Stimulated activated effector memory CD8-positive, alpha-beta T cell treated with anti-CD3 and anti-CD28 coated beads, Interleukin-12 subunit alpha, Interleukin-12 subunit beta, amount 100 ng/mL, for 72 hours (primary cell): ENCODE results near the gene EIF4H.
"Not testable (repeated sequence)": the region's sequence is repeated elsewhere in the genome, so short reads cannot be mapped to it uniquely, and the experiment has no call there.

ENCODE experiments used
- ATAC-seq: fragments of 150-1000 bp; cut with Tn5 transposase; 2 replicates; pipeline ENCODE4 v1.10.0; 2021
- DNase-seq, 2 donors: peaks; one replicate each; pipeline ENCODE4 v3.0.0; 2021 to 2022; ENCODE audit warnings: low spot score in 2 of 2
- H3K27ac Mint-ChIP-seq: one replicate; pipeline ENCODE4 v1.8.0; 2022; ENCODE audit warnings: mild to moderate bottlenecking, mixed read lengths
- H3K36me3 Mint-ChIP-seq: one replicate; pipeline ENCODE4 v1.8.0; 2022; ENCODE audit warnings: mild to moderate bottlenecking, mixed read lengths
- H3K4me1 Mint-ChIP-seq: one replicate; pipeline ENCODE4 v1.8.0; 2022; ENCODE audit warnings: mixed read lengths
- H3K4me3 Mint-ChIP-seq: one replicate; pipeline ENCODE4 v1.8.0; 2022; ENCODE audit warnings: mild to moderate bottlenecking, mixed read lengths
- H3K9me3 Mint-ChIP-seq: one replicate; pipeline ENCODE4 v1.8.0; 2022; ENCODE audit warnings: mixed read lengths

The EIF4H gene

DNA sequence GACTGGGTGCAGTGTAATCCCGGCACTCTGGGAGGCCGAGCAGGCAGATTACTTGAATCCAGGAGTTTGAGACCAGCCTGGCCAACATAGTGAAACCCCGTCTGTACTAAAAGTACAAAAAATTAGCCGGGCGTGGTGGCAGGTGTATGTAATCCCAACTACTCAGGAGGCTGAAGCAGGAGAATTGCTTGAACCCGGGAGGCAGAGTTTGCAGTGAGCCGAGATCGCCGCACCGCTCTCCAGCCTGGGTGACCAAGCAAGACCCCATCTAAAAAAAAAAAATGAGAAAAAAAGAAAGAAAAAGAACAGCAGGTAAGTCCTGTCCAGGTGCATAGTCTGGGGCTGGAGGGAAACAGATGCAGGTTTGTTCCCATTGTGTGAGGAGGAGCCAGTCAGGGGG, 31.9 kb downstream of the EIF4H start:
- peak overlapping the region; percentile 47 for H3K4me3 Mint-ChIP-seq
- DNase-seq, H3K27ac Mint-ChIP-seq: not testable (repeated sequence)

GRCh38 chr7:74206589-74207120, 32.5 kb downstream of the EIF4H start:
- no peak overlapping the region for H3K27ac Mint-ChIP-seq
- peaks cover 20% of the 10 kb centered on the region for H3K4me1 Mint-ChIP-seq
- peak overlapping the region; percentile 47 for H3K4me3 Mint-ChIP-seq

More for the DNA sequence above, 31.9 kb downstream of the EIF4H start:
- not testable (repeated sequence) for H3K9me3 Mint-ChIP-seq, ATAC-seq
- Mint-ChIP-seq H3K36me3 (peaks cover 12% of the 10 kb centered on the region), H3K4me1 (peaks cover 20% of the 10 kb centered on the region)

GRCh38 chr7:74207586-74207985, 33.4 kb downstream of the EIF4H start:
- no peaks in the 10 kb centered on the region for H3K9me3 Mint-ChIP-seq
- peaks cover 20% of the 10 kb centered on the region for H3K4me1 Mint-ChIP-seq
- no peak for DNase-seq
- ATAC-seq, result no peak
- peak overlapping the region; percentile 47 for H3K4me3 Mint-ChIP-seq
- peaks cover 6% of the 10 kb centered on the region for H3K36me3 Mint-ChIP-seq
- H3K27ac Mint-ChIP-seq, result no peak overlapping the region

More at GRCh38 chr7:74206589-74207120, 32.5 kb downstream of the EIF4H start:
- DNase-seq, result peak; percentile 88 to 95
- Mint-ChIP-seq H3K36me3 (peaks cover 12% of the 10 kb centered on the region), H3K9me3 (no peaks in the 10 kb centered on the region)
- ATAC-seq, result peak; percentile 75

DNA sequence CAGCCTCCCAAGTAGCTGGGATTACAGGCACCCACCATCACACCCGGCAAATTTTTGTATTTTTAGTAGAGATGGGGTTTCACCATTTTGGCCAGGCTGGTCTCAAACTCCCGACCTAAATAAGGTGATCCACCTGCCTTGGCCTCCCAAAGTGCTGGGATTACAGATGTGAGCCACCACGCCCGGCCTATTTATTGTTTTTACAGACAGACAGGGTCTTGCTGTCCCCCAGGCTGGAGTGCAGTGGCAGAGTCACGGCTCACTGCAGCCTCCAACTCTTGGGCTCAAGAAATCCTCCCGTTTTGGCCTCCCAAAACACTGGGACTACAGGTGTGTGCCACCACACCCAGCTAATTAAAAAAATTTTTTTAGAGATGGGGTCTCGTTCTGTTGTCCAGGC, 34.1 kb downstream of the EIF4H start:
- H3K27ac Mint-ChIP-seq, ATAC-seq, H3K4me3 Mint-ChIP-seq: not testable (repeated sequence)

GRCh38 chr7:74212661-74213060, 38.5 kb downstream of the EIF4H start:
- DNase-seq (no peak), ATAC-seq (no peak)
- no peaks in the 10 kb centered on the region for H3K9me3 Mint-ChIP-seq
- peak overlapping the region; percentile 78 for H3K27ac Mint-ChIP-seq
- no peak overlapping the region for H3K4me3 Mint-ChIP-seq
- H3K36me3 Mint-ChIP-seq, result peaks cover 13% of the 10 kb centered on the region
- H3K4me1 Mint-ChIP-seq, result peaks cover 19% of the 10 kb centered on the region

More for the DNA sequence above, 34.1 kb downstream of the EIF4H start:
- H3K4me1 Mint-ChIP-seq, result peaks cover 20% of the 10 kb centered on the region
- not testable (repeated sequence) for H3K36me3 Mint-ChIP-seq, DNase-seq, H3K9me3 Mint-ChIP-seq

DNA sequence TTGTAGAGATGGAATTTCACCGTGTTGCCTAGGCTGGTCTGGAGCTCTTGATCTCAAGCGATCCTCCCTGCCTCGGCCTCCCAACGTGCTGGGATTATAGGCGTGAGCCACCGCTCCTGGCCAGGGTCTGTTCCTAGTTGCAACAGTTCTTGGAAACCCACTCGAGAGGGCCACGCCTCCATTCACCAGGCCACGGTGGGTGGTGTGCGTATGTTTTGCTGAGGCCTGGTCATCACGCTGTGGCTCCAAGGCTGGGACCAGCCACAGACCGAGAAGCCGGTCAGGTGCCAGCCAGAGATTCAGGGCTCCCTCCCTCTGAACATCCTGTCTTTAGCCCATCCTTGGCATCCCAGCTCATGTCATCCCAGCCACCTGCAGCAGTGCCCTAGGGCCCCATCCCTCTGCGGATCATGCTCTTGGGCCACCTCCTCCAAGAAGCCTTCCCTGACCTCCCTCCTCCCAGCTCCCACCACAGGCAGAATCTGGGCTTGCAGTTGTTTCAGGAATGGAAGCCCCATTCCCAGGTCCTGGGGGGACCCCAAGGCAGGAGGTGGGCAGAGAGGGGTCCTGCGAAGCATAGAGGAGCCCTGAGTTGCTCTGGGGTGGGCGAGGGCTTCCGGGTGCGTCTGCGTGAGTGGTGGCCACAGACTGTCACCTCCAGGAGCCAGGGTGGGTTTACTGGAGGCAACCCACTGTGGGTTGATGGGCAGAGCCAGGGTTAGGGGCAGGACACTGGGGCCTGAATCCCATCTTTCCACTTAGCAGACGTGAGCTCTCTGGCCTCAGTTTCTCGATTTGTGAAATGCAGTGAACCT, 40.9 kb downstream of the EIF4H start:
- ATAC-seq (no peak), DNase-seq (no peak)
- H3K4me1 Mint-ChIP-seq, result peaks cover 20% of the 10 kb centered on the region
- peaks cover 24% of the 10 kb centered on the region for H3K36me3 Mint-ChIP-seq
- H3K27ac Mint-ChIP-seq, result peak overlapping the region; percentile 71
- H3K4me3 Mint-ChIP-seq, result no peak overlapping the region
- no peaks in the 10 kb centered on the region for H3K9me3 Mint-ChIP-seq

DNA sequence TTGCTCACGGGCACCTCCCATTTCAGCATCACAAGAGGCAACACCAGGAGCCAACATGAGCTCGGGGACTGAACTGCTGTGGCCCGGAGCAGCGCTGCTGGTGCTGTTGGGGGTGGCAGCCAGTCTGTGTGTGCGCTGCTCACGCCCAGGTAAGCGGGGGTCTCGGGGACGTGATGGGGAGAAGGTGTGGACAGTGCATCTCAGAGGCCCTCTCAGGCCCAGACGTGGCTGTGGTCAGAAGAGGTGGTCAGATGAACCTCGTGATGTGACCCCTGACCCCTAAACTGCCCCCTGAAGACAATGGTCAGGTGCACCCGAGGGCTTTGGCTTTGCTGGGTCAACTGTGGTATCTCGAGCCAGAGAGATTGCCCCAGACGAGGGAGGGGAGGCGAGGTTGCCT, 41.8 kb downstream of the EIF4H start:
- Mint-ChIP-seq H3K4me3 (no peak overlapping the region), H3K27ac (peak overlapping the region; percentile 71)
- ATAC-seq, result no peak

GRCh38 chr7:74216361-74216761, 42.2 kb downstream of the EIF4H start:
- peak overlapping the region; percentile 48 for H3K4me3 Mint-ChIP-seq
- ATAC-seq, result no peak
- no peaks in the 10 kb centered on the region for H3K9me3 Mint-ChIP-seq
- peaks cover 24% of the 10 kb centered on the region for H3K36me3 Mint-ChIP-seq
- DNase-seq, result no peak
- peaks cover 20% of the 10 kb centered on the region for H3K4me1 Mint-ChIP-seq
- H3K27ac Mint-ChIP-seq, result no peak overlapping the region

More for the DNA sequence above, 41.8 kb downstream of the EIF4H start:
- H3K36me3 Mint-ChIP-seq, result peaks cover 24% of the 10 kb centered on the region
- H3K9me3 Mint-ChIP-seq, result no peaks in the 10 kb centered on the region
- no peak for DNase-seq
- H3K4me1 Mint-ChIP-seq, result peaks cover 20% of the 10 kb centered on the region

DNA sequence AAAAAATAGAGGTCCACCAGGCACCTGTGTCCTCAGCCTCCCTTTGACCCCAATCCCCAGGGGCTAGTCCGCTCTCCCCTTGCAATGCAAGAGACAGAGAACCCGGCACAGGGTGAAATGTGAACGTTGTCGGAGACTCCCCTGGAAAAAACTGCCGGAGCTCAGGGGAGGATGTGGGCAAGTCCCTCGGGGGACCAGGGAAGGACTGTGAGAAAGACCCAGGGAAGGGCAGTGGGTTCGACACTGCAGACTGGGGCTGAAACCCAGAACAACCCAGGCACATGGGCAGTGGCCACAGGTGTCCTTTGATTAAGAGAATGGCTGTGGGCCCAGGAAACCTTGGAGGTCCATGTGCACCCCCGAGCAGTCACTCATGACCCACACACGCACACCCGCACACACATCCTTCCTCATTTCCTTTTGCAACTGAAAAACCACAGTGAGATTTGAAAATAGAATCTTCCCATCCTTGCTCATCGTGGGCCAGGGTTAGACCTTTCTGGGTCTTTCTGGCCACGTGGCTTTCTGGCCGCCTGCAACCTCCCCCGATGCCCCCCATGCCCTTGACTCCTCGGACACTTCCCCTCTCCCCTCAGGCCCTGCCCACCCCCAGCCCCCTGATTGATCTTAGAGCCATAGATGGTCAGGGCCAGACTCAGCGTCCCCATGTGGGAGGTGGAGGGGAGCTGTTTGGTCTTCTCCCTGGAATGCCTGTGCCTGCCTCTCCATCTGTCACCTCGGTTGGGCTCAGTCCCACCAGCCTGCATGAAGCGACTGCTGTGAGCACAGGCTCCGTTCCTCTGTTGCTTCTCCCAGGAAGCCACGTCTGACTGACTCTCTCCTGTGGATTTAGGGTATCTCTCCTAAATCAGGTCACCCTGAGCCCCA, 43.5 kb downstream of the EIF4H start:
- H3K4me1 Mint-ChIP-seq, result peaks cover 20% of the 10 kb centered on the region
- H3K9me3 Mint-ChIP-seq, result no peaks in the 10 kb centered on the region
- DNase-seq (no peak), ATAC-seq (peak; percentile 56)
- peak overlapping the region; percentile 86 for H3K27ac Mint-ChIP-seq
- peak overlapping the region; percentile 48 for H3K4me3 Mint-ChIP-seq
- H3K36me3 Mint-ChIP-seq, result peaks cover 24% of the 10 kb centered on the region

- ATAC-seq (no peak), DNase-seq (no peak)
- Mint-ChIP-seq H3K9me3 (no peaks in the 10 kb centered on the region), H3K27ac (peak overlapping the region; percentile 86), H3K36me3 (peaks cover 24% of the 10 kb centered on the region), H3K4me1 (peaks cover 20% of the 10 kb centered on the region), H3K4me3 (peak overlapping the region; percentile 48)
Observed at GRCh38 chr7:74218343-74218698, 44.2 kb downstream of the EIF4H start.

DNA sequence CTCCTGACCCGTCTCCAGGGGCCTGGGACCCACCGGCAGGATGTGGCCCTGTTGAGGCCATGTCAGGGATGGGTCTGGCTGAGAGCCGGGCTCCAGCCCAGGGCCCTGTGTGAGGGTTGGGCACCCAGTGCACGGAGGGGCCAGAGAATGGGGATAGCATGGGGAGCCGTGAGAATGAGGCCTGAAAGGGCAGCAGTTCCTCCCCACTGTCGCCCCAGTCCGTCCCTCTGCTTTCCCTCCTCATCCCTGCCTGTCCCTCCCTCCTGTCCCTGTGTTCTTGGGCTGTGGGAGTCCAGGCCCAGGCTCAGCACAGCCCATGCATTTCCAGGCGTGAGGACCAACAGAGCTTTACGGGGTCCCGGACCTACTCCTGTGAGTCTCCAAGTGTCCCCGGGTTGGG, 45.3 kb downstream of the EIF4H start:
- Mint-ChIP-seq H3K4me3 (no peak overlapping the region), H3K9me3 (no peaks in the 10 kb centered on the region), H3K4me1 (peaks cover 20% of the 10 kb centered on the region), H3K27ac (no peak overlapping the region), H3K36me3 (peaks cover 24% of the 10 kb centered on the region)
- ATAC-seq, result no peak
- DNase-seq, result no peak

DNA sequence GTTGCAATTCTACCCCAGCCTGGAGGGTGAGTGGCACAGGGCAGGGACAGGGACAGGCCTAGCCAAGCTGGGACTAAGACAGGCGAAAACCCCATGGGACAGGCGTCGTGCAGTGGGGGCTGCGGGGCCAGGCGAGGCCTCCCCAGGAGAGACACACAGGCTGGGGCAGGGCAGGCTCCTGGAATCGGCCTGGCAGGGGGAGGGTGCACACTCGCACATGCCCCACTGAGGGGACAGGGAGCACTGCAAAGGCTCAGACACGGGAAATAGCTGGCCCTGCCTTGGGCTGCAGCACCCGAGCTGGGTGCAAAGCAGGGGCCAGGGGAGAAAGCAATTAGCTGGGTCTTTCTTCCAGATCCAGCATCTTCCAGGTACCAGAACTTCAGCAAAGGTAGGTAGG, 46.1 kb downstream of the EIF4H start:
- no peak for ATAC-seq
- Mint-ChIP-seq H3K4me1 (peaks cover 20% of the 10 kb centered on the region), H3K27ac (no peak overlapping the region)

GRCh38 chr7:74221713-74222112, 47.6 kb downstream of the EIF4H start:
- DNase-seq (no peak), ATAC-seq (no peak)
- Mint-ChIP-seq H3K27ac (no peak overlapping the region), H3K4me1 (peaks cover 23% of the 10 kb centered on the region), H3K36me3 (peaks cover 35% of the 10 kb centered on the region), H3K9me3 (no peaks in the 10 kb centered on the region), H3K4me3 (no peak overlapping the region)

More for the DNA sequence above, 46.1 kb downstream of the EIF4H start:
- Mint-ChIP-seq H3K4me3 (no peak overlapping the region), H3K9me3 (no peaks in the 10 kb centered on the region), H3K36me3 (peaks cover 27% of the 10 kb centered on the region)
- no peak for DNase-seq

DNA sequence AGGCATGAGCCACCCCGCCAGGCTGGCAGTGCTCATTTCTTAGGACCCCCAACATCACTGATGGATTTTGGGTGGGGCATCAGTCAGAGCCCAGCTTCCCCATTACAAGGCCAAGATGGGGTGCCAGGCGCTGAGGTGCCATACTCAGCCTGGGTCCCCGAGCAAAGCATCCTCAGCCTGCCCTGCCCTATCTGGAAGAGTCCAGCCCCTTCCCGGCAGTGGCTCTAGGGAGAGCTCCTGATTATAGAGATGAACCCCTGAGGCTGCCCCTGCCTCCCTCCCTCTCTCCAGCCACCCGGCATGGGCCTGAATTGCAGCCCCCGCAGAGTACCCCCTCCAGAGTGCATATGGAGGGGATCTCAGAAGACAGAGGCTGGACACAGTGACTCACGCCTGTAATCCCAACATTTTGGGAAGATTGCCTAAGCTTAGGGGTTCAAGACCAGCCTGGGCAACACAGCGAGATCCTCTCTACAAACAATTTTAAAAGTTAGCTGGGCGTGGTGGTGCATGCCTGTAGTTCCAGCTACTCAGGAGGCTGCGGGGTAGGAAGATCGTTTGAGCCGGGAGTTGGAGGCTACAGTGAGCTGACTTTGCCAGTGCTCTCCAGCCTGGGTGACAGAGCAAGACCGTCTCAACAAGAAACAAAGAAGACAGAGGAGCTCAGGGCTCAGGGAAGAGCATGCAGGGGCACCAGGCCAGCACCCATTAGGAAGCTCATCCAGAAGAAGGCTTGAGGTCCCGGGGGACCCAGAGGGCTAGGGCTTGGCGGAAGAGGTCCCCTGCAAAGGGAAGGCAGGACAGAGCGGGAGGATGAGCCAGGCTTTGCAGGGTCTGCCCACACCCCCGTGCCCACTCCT, 48.9 kb downstream of the EIF4H start:
- Mint-ChIP-seq H3K4me1 (peaks cover 11% of the 10 kb centered on the region), H3K4me3 (no peak overlapping the region), H3K27ac (peak overlapping the region; percentile 46), H3K36me3 (peaks cover 38% of the 10 kb centered on the region), H3K9me3 (no peaks in the 10 kb centered on the region)
- no peak for ATAC-seq
- no peak for DNase-seq
